Choroid plexus epithelial cell (primary cell): Measurements from ENCODE around the gene ZPR1.

Experiments used
- DNase-seq: peaks from one replicate; pipeline ENCODE4 v3.0.0-alpha.2; 2010; ENCODE audit warnings: low read depth
- H3K4me3 ChIP-seq: 2 replicates; pipeline ENCODE4 v1.5.1; 2011; ENCODE audit warnings: low read depth, mild to moderate bottlenecking, control low read depth, low read length, moderate library complexity
- TF ChIP-seq, protein P1 (sequence below): conservative IDR thresholded peaks from 2 replicates; pipeline ENCODE4 v1.5.1; 2011; ENCODE audit warnings: low read depth, mild to moderate bottlenecking, control low read depth, inconsistent platforms, low read length, moderate library complexity

The ZPR1 gene

GRCh38 chr11:116833491-116833815, 45.6 kb upstream of the ZPR1 start:
- TF ChIP-seq, protein P1, sequence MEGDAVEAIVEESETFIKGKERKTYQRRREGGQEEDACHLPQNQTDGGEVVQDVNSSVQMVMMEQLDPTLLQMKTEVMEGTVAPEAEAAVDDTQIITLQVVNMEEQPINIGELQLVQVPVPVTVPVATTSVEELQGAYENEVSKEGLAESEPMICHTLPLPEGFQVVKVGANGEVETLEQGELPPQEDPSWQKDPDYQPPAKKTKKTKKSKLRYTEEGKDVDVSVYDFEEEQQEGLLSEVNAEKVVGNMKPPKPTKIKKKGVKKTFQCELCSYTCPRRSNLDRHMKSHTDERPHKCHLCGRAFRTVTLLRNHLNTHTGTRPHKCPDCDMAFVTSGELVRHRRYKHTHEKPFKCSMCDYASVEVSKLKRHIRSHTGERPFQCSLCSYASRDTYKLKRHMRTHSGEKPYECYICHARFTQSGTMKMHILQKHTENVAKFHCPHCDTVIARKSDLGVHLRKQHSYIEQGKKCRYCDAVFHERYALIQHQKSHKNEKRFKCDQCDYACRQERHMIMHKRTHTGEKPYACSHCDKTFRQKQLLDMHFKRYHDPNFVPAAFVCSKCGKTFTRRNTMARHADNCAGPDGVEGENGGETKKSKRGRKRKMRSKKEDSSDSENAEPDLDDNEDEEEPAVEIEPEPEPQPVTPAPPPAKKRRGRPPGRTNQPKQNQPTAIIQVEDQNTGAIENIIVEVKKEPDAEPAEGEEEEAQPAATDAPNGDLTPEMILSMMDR = no peak
- H3K4me3 ChIP-seq = no peak overlapping the region
- DNase-seq = no peak

DNA sequence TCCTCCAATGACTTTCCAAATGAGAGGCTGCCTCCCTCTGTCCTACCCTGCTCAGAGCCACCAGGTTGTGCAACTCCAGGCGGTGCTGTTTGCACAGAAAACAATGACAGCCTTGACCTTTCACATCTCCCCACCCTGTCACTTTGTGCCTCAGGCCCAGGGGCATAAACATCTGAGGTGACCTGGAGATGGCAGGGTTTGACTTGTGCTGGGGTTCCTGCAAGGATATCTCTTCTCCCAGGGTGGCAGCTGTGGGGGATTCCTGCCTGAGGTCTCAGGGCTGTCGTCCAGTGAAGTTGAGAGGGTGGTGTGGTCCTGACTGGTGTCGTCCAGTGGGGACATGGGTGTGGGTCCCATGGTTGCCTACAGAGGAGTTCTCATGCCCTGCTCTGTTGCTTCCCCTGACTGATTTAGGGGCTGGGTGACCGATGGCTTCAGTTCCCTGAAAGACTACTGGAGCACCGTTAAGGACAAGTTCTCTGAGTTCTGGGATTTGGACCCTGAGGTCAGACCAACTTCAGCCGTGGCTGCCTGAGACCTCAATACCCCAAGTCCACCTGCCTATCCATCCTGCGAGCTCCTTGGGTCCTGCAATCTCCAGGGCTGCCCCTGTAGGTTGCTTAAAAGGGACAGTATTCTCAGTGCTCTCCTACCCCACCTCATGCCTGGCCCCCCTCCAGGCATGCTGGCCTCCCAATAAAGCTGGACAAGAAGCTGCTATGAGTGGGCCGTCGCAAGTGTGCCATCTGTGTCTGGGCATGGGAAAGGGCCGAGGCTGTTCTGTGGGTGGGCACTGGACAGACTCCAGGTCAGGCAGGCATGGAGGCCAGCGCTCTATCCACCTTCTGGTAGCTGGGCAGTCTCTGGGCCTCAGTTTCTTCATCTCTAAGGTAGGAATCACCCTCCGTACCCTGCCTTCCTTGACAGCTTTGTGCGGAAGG, 44.8 kb upstream of the ZPR1 start:
- H3K4me3 ChIP-seq = no peak overlapping the region
- no peak for DNase-seq
- TF ChIP-seq, protein P1 = no peak

- no peak overlapping the region for H3K4me3 ChIP-seq
- TF ChIP-seq, protein P1 = no peak
- DNase-seq = no peak
Observed at GRCh38 chr11:116831790-116832349, 44.0 kb upstream of the ZPR1 start.

DNA sequence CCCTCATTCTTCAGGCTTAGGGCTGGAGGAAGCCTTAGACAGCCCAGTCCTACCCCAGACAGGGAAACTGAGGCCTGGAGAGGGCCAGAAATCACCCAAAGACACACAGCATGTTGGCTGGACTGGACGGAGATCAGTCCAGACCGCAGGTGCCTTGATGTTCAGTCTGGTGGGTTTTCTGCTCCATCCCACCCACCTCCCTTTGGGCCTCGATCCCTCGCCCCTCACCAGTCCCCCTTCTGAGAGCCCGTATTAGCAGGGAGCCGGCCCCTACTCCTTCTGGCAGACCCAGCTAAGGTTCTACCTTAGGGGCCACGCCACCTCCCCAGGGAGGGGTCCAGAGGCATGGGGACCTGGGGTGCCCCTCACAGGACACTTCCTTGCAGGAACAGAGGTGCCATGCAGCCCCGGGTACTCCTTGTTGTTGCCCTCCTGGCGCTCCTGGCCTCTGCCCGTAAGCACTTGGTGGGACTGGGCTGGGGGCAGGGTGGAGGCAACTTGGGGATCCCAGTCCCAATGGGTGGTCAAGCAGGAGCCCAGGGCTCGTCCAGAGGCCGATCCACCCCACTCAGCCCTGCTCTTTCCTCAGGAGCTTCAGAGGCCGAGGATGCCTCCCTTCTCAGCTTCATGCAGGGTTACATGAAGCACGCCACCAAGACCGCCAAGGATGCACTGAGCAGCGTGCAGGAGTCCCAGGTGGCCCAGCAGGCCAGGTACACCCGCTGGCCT, 42.5 kb upstream of the ZPR1 start:
- no peak overlapping the region for H3K4me3 ChIP-seq
- TF ChIP-seq, protein P1 = no peak
- DNase-seq = no peak

DNA sequence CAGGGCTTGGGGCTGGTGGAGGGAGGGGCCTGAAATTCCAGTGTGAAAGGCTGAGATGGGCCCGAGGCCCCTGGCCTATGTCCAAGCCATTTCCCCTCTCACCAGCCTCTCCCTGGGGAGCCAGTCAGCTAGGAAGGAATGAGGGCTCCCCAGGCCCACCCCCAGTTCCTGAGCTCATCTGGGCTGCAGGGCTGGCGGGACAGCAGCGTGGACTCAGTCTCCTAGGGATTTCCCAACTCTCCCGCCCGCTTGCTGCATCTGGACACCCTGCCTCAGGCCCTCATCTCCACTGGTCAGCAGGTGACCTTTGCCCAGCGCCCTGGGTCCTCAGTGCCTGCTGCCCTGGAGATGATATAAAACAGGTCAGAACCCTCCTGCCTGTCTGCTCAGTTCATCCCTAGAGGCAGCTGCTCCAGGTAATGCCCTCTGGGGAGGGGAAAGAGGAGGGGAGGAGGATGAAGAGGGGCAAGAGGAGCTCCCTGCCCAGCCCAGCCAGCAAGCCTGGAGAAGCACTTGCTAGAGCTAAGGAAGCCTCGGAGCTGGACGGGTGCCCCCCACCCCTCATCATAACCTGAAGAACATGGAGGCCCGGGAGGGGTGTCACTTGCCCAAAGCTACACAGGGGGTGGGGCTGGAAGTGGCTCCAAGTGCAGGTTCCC, 41.8 kb upstream of the ZPR1 start, which contains the start of gene APOC3:
TSS of gene APOC3 (plus strand) at position 383 of the 659 bp plus-strand sequence. CDS start 676 bp downstream, outside the sequence.
- DNase-seq = peak; percentile 41
- H3K4me3 ChIP-seq = no peak within 1 kb of the TSS
- TF ChIP-seq, protein P1 = no peak

DNA sequence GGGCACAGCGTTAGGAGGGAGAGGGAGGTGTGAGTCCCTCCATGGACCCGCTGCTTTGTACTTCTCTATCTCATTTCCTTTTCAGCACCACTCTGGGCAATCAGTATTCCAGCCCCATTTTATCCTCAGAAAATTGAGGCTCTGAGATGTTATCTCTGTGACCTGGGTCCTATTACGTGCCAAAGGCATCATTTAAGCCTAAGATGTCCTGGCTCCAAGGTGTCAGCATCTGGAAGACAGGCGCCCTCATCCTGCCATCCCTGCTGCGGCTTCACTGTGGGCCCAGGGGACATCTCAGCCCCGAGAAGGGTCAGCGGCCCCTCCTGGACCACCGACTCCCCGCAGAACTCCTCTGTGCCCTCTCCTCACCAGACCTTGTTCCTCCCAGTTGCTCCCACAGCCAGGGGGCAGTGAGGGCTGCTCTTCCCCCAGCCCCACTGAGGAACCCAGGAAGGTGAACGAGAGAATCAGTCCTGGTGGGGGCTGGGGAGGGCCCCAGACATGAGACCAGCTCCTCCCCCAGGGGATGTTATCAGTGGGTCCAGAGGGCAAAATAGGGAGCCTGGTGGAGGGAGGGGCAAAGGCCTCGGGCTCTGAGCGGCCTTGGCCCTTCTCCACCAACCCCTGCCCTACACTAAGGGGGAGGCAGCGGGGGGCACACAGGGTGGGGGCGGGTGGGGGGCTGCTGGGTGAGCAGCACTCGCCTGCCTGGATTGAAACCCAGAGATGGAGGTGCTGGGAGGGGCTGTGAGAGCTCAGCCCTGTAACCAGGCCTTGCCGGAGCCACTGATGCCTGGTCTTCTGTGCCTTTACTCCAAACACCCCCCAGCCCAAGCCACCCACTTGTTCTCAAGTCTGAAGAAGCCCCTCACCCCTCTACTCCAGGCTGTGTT, 41.1 kb upstream of the ZPR1 start:
- DNase-seq = no peak
- no peak overlapping the region for H3K4me3 ChIP-seq
- TF ChIP-seq, protein P1 = peak; percentile 4
